GM12873 (cell line): ENCODE results near the gene NTRK2.

Experiments used
- CTCF ChIP-seq: IDR thresholded peaks from 2 replicates; pipeline ENCODE4 v1.5.1; 2012; ENCODE audit warnings: low read depth, mild to moderate bottlenecking, moderate library complexity, low read length, control low read depth; ENCODE audit not compliant: insufficient read depth; ENCODE audit errors: missing control alignments

Gene NTRK2

GRCh38 chr9:84966876-84967830 is 297.6 kb downstream of the NTRK2 start:
- TF ChIP-seq CTCF, result peak; percentile 45

- TF ChIP-seq CTCF, result no peak
Observed at GRCh38 chr9:84969084-84969483, 299.6 kb downstream of the NTRK2 start.

GRCh38 chr9:84969736-84970135 is 300.2 kb downstream of the NTRK2 start:
- no peak for TF ChIP-seq CTCF

- no peak for TF ChIP-seq CTCF
Observed at GRCh38 chr9:84970432-84970831, 300.9 kb downstream of the NTRK2 start.

- TF ChIP-seq CTCF, result no peak
Observed at GRCh38 chr9:84971571-84971970, 302.0 kb downstream of the NTRK2 start.

GRCh38 chr9:84974258-84974657 is 304.7 kb downstream of the NTRK2 start:
- no peak for TF ChIP-seq CTCF

GRCh38 chr9:84974855-84975254 is 305.3 kb downstream of the NTRK2 start:
- TF ChIP-seq CTCF, result no peak
